HPDE6-E6E7 (cell line): Measurements from ENCODE around the gene MEFV.
A peak's percentile ranks its signal among the peaks of the same experiment; 100 is the strongest.
"Not testable (repeated sequence)": the region's sequence is repeated elsewhere in the genome, so short reads cannot be mapped to it uniquely, and the experiment has no call there.

Source experiments
- DNase-seq: peaks from one replicate; pipeline ENCODE4 v3.0.0; 2011; ENCODE audit warnings: missing footprints; ENCODE audit errors: extremely low spot score

MEFV gene

GRCh38 chr16:3256146-3256865 lies at the start of gene MEFV:
Gene MEFV (minus strand): TSS chr16:3256633. CDS start chr16:3256587, 46 bp downstream.
- no peak for DNase-seq

GRCh38 chr16:3306078-3306477 lies 49.6 kb upstream of the MEFV start:
- DNase-seq, result no peak

- DNase-seq, result peak; percentile 90
Measured at GRCh38 chr16:3305109-3306068, 49.0 kb upstream of the MEFV start, which contains the start of the genes TIGD7 and ZNF75A. Gene TIGD7 (minus strand): TSS chr16:3305430. CDS start chr16:3300614, 4,816 bp downstream. Gene ZNF75A (plus strand): TSS chr16:3305497. CDS start chr16:3308429, 2,932 bp downstream.

GRCh38 chr16:3304370-3304769 lies 47.9 kb upstream of the MEFV start:
- no peak for DNase-seq

- DNase-seq, result no peak
Measured at GRCh38 chr16:3295783-3296182, 39.4 kb upstream of the MEFV start.

- DNase-seq, result no peak
Measured at GRCh38 chr16:3295209-3295608, 38.8 kb upstream of the MEFV start.

- no peak for DNase-seq
Measured at GRCh38 chr16:3292604-3293003, 36.2 kb upstream of the MEFV start.

GRCh38 chr16:3289998-3290673 lies 33.7 kb upstream of the MEFV start:
- DNase-seq, result no peak

- no peak for DNase-seq
Measured at GRCh38 chr16:3285131-3285530, 28.7 kb upstream of the MEFV start.

- peak; percentile 14 for DNase-seq
Measured at GRCh38 chr16:3283543-3284447, 27.4 kb upstream of the MEFV start.

- DNase-seq, result peak; percentile 93
Measured at GRCh38 chr16:3282730-3283542, 26.5 kb upstream of the MEFV start, which contains the start of gene ZNF263. Gene ZNF263 (plus strand): TSS chr16:3283491. CDS start chr16:3283819, 328 bp downstream.

GRCh38 chr16:3282103-3282729 lies 25.8 kb upstream of the MEFV start:
- DNase-seq, result peak; percentile 41

- no peak for DNase-seq
Measured at GRCh38 chr16:3281222-3281820, 24.9 kb upstream of the MEFV start.

- DNase-seq, result no peak
Measured at GRCh38 chr16:3276679-3277078, 20.2 kb upstream of the MEFV start.

- DNase-seq, result no peak
Measured at GRCh38 chr16:3274947-3275346, 18.5 kb upstream of the MEFV start.

GRCh38 chr16:3274490-3274889 lies 18.1 kb upstream of the MEFV start:
- DNase-seq, result no peak

GRCh38 chr16:3271281-3271680 lies 14.8 kb upstream of the MEFV start:
- DNase-seq, result not testable (repeated sequence)

GRCh38 chr16:3270718-3271117 lies 14.3 kb upstream of the MEFV start:
- not testable (repeated sequence) for DNase-seq

GRCh38 chr16:3268294-3268693 lies 11.9 kb upstream of the MEFV start:
- DNase-seq, result no peak
